ENCODE results near the gene TMEM181.

DNA sequence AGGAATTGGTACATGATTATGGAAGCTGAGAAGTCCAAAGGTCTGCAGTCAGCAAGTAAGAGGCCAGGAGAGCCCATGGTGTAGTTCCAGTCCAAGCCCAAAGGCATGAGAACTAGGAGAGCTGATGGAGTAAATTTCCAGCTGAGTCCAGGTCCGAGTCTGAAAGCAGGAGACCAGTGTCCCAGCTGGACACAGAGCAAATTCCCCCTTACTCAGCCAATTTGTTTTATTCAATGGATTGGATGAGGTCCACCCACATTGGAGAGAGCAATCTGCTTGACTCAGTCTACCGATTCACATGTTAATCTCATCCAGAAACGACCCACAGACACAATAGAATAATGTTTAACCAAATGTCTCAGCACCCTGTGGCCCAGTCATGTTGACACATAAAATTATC, 14.9 kb downstream of the TMEM181 start:
- TF ChIP-seq CTCF (IDR thresholded peaks at IDR 0.05; ENCODE audit: insufficient read depth, low read length) (no peak), POLR2AphosphoS5 (IDR thresholded peaks at IDR 0.05; ENCODE audit: low read depth) (no peak)

Measured in HL-60 (cell line).